ENCODE results near the gene ZNF644.
"Not testable (repeated sequence)": the region's sequence is repeated elsewhere in the genome, so short reads cannot be mapped to it uniquely, and the experiment has no call there.

Gene ZNF644

GRCh38 chr1:91021686-91022517 lies at the start of gene ZNF644:
TSS of gene ZNF644 (minus strand) at chr1:91022035. CDS start at chr1:90982353, 39,682 bp downstream.
- peak; percentile 81 for DNase-seq

GRCh38 chr1:91070298-91070697 lies 48.5 kb upstream of the ZNF644 start:
- no peak for DNase-seq

GRCh38 chr1:91066538-91066937 lies 44.7 kb upstream of the ZNF644 start:
- DNase-seq: no peak

GRCh38 chr1:91065337-91065736 lies 43.5 kb upstream of the ZNF644 start:
- no peak for DNase-seq

GRCh38 chr1:91063403-91063802 lies 41.6 kb upstream of the ZNF644 start:
- DNase-seq: not testable (repeated sequence)

- no peak for DNase-seq
Measured at GRCh38 chr1:91059157-91059556, 37.3 kb upstream of the ZNF644 start.

- no peak for DNase-seq
Measured at GRCh38 chr1:91057784-91058183, 35.9 kb upstream of the ZNF644 start.

- DNase-seq: no peak
Measured at GRCh38 chr1:91054780-91055481, 33.1 kb upstream of the ZNF644 start.

- DNase-seq: no peak
Measured at GRCh38 chr1:91053630-91054029, 31.8 kb upstream of the ZNF644 start.

GRCh38 chr1:91049551-91049950 lies 27.7 kb upstream of the ZNF644 start:
- DNase-seq: not testable (repeated sequence)

GRCh38 chr1:91046766-91047165 lies 24.9 kb upstream of the ZNF644 start:
- DNase-seq: no peak

- no peak for DNase-seq
Measured at GRCh38 chr1:91045284-91045683, 23.4 kb upstream of the ZNF644 start.

- not testable (repeated sequence) for DNase-seq
Measured at GRCh38 chr1:91044776-91045175, 22.9 kb upstream of the ZNF644 start.

GRCh38 chr1:91042372-91042771 lies 20.5 kb upstream of the ZNF644 start:
- not testable (repeated sequence) for DNase-seq

- no peak for DNase-seq
Measured at GRCh38 chr1:91038582-91038981, 16.7 kb upstream of the ZNF644 start.

- no peak for DNase-seq
Measured at GRCh38 chr1:91036894-91037829, 15.3 kb upstream of the ZNF644 start.

GRCh38 chr1:91032349-91032748 lies 10.5 kb upstream of the ZNF644 start:
- no peak for DNase-seq

- no peak for DNase-seq
Measured at GRCh38 chr1:91031081-91031480, 9.2 kb upstream of the ZNF644 start.

GRCh38 chr1:91026777-91027176 lies 4.9 kb upstream of the ZNF644 start:
- no peak for DNase-seq

GRCh38 chr1:91026320-91026719 lies 4.5 kb upstream of the ZNF644 start:
- no peak for DNase-seq

- DNase-seq: no peak
Measured at GRCh38 chr1:91024481-91025119, 2.8 kb upstream of the ZNF644 start.

- DNase-seq: no peak
Measured at GRCh38 chr1:91022518-91022929, 689 bp upstream of the ZNF644 start.
